HepG2 (cell line): ENCODE data around the gene MPC1. TPM values are rescaled to one million over a fixed set of nuclear protein-coding genes. Genes with fewer than 3 reads are reported as not detected.

Source experiments
- EZH2 ChIP-seq: conservative IDR thresholded peaks from 2 replicates; pipeline ENCODE4 v1.6.1; 2012; ENCODE audit warnings: mild to moderate bottlenecking, low read depth, low read length, moderate library complexity
- FOXK2 ChIP-seq: fragments of 450-650 bp; IDR thresholded peaks from 2 replicates; pipeline ENCODE4 v1.6.1; 2016
- FOXO1 ChIP-seq: sonication (generic); formaldehyde crosslinking; IDR thresholded peaks from 2 replicates; pipeline ENCODE4 v1.4.0; 2020; ENCODE audit warnings: missing genetic modification reagents
- JARID2 ChIP-seq: sonication (generic); formaldehyde crosslinking; IDR thresholded peaks from 2 replicates; pipeline ENCODE4 v1.8.1; 2023; ENCODE audit warnings: missing genetic modification reagents, inconsistent platforms; ENCODE audit not compliant: insufficient replicate concordance
- NR3C1 ChIP-seq: sonication (generic); formaldehyde crosslinking; IDR thresholded peaks from 2 replicates; pipeline ENCODE4 v1.4.0; 2020; ENCODE audit warnings: missing genetic modification reagents
- ONECUT2 ChIP-seq: sonication (generic); formaldehyde crosslinking; IDR thresholded peaks from 2 replicates; pipeline ENCODE4 v1.4.0; 2020; ENCODE audit warnings: missing genetic modification reagents
- SALL2 ChIP-seq: sonication (generic); formaldehyde crosslinking; IDR thresholded peaks from 2 replicates; pipeline ENCODE4 v1.8.1; 2023; ENCODE audit warnings: mild to moderate bottlenecking, missing genetic modification reagents, inconsistent platforms
- TARDBP ChIP-seq: sonication (generic); formaldehyde crosslinking; IDR thresholded peaks from 2 replicates; pipeline ENCODE4 v1.8.0; 2022; ENCODE audit warnings: mild to moderate bottlenecking, missing genetic modification reagents
- ZNF350 ChIP-seq: sonication (generic); formaldehyde crosslinking; IDR thresholded peaks from 2 replicates; pipeline ENCODE4 v1.4.0; 2020; ENCODE audit warnings: mild to moderate bottlenecking, low read depth, missing genetic modification reagents, borderline replicate concordance
- ZNF441 ChIP-seq: sonication (generic); formaldehyde crosslinking; IDR thresholded peaks from 2 replicates; pipeline ENCODE4 v1.7.0; 2021; ENCODE audit warnings: missing genetic modification reagents, borderline replicate concordance
- ZNF557 ChIP-seq: sonication (generic); formaldehyde crosslinking; IDR thresholded peaks from 2 replicates; pipeline ENCODE4 v1.4.0; 2020; ENCODE audit warnings: missing genetic modification reagents
- ZNF776 ChIP-seq: sonication (generic); formaldehyde crosslinking; IDR thresholded peaks from 2 replicates; pipeline ENCODE4 v1.4.0; 2020; ENCODE audit warnings: mild to moderate bottlenecking, missing genetic modification reagents
- polyA plus RNA-seq, 8 experiments: library from polyadenylated mRNA; depleted of rRNA in 3 of 8; stranded (reverse) in 7 of 8; unstranded in 1 of 8; fragments of >200 nt; fragmentation: Illumina TruSeq in 4 of 8; extraction: Trizol in 4 of 8; gene quantifications; 2 replicates each; pipeline versions ENCODE4 v1.2.1 to v1.2.3, GENCODE V29; 2011 to 2016; ENCODE audit warnings: low read depth in 4 of 8, missing spikeins in 1 of 8, mixed read lengths in 1 of 8; ENCODE audit not compliant: insufficient read depth in 1 of 8
- total RNA-seq, 5 experiments: library from RNA; depleted of rRNA; stranded (reverse); fragments of >200 nt; fragmentation: Illumina TruSeq; extraction: Trizol; gene quantifications; 2 replicates each; pipeline ENCODE4 v1.2.3, GENCODE V29; 2016; ENCODE audit warnings: low read depth in 1 of 5
- TF ChIP-seq, protein P1 (sequence below): IDR thresholded peaks from 2 replicates; pipeline ENCODE4 v1.6.1; 2016; ENCODE audit warnings: missing genetic modification reagents, missing compliant biosample characterization
- TF ChIP-seq, protein P2 (sequence below): sonication (generic); formaldehyde crosslinking; IDR thresholded peaks from 2 replicates; pipeline ENCODE4 v1.8.1; 2023; ENCODE audit warnings: mild to moderate bottlenecking, missing genetic modification reagents, borderline replicate concordance
- TF ChIP-seq, protein P3 (sequence below): sonication (generic); formaldehyde crosslinking; IDR thresholded peaks from 2 replicates; pipeline ENCODE4 v1.9.0; 2021; ENCODE audit warnings: missing genetic modification reagents, mild to moderate bottlenecking, borderline replicate concordance
- TF ChIP-seq, protein P4 (sequence below): sonication (generic); formaldehyde crosslinking; IDR thresholded peaks from 2 replicates; pipeline ENCODE4 v1.9.0; 2021; ENCODE audit warnings: missing genetic modification reagents, borderline replicate concordance
- TF ChIP-seq, protein P5 (sequence below): sonication (generic); formaldehyde crosslinking; IDR thresholded peaks from 2 replicates; pipeline ENCODE4 v1.5.1; 2020; ENCODE audit warnings: mild to moderate bottlenecking, missing genetic modification reagents, borderline replicate concordance

Gene MPC1
- total and polyA plus RNA-seq, 2 of the 13 experiments (the other 11 are each of a cell fraction or from before 2014, with no cell fraction given): 189 to 214 TPM

DNA sequence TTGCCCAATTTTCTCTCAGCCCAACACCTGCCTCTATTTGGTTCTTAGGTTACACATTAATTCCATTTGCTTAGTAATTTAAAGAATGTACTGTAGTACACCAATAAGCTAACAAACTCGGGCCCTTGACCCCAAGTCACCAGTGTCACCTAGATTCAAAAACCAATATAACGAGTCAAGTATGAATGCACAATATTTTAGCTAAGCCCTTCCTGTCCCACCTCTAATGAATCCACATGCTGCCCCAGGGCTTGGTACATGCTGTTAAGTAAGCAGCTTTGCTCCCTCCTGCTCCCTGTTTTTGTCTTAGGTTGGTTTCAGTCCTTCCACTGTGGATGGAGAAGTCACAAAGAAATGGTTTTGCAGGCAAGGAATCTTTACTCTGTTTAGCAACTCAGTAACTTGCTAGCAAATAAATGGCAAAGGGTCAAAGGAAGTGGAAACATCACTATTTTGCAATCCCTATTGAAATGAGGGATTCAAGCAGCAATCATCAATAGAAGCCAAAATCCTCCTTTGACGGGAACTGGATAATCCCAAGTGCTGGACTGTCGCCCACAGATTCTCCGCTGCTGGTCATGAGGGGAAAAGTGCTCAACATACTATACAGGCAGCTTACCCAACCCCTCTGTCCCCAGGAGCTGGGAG is 5.0 kb upstream of the MPC1 start (continued):
- TF ChIP-seq ONECUT2 (CRISPR knock-in tag) (peak; percentile 55), JARID2 (CRISPR knock-in tag) (no peak), ZNF350 (peak; percentile 57; the same call in 1 of the 2 replicates), FOXO1 (CRISPR knock-in tag) (peak; percentile 89; the same call in 1 of the 2 replicates), ZNF441 (no peak), EZH2 (no peak), ZNF776 (CRISPR knock-in tag) (no peak), ZNF557 (CRISPR knock-in tag) (0 out of 2 replicates have a peak, but pooled peaks have one; percentile 19), FOXK2 (0 out of 2 replicates have a peak, but pooled peaks have one; percentile 38), SALL2 (peak; percentile 74), NR3C1 (CRISPR knock-in tag) (no peak), TARDBP (CRISPR knock-in tag) (peak; percentile 85)
- TF ChIP-seq, protein P1, sequence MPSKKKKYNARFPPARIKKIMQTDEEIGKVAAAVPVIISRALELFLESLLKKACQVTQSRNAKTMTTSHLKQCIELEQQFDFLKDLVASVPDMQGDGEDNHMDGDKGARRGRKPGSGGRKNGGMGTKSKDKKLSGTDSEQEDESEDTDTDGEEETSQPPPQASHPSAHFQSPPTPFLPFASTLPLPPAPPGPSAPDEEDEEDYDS: peak; percentile 43; the same call in 1 of the 2 replicates
- TF ChIP-seq, protein P2, sequence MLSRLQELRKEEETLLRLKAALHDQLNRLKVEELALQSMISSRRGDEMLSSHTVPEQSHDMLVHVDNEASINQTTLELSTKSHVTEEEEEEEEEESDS (CRISPR knock-in tag): no peak; the same call in 1 of the 2 replicates
- TF ChIP-seq, protein P3, sequence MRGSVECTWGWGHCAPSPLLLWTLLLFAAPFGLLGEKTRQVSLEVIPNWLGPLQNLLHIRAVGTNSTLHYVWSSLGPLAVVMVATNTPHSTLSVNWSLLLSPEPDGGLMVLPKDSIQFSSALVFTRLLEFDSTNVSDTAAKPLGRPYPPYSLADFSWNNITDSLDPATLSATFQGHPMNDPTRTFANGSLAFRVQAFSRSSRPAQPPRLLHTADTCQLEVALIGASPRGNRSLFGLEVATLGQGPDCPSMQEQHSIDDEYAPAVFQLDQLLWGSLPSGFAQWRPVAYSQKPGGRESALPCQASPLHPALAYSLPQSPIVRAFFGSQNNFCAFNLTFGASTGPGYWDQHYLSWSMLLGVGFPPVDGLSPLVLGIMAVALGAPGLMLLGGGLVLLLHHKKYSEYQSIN: no peak
- TF ChIP-seq, protein P4, sequence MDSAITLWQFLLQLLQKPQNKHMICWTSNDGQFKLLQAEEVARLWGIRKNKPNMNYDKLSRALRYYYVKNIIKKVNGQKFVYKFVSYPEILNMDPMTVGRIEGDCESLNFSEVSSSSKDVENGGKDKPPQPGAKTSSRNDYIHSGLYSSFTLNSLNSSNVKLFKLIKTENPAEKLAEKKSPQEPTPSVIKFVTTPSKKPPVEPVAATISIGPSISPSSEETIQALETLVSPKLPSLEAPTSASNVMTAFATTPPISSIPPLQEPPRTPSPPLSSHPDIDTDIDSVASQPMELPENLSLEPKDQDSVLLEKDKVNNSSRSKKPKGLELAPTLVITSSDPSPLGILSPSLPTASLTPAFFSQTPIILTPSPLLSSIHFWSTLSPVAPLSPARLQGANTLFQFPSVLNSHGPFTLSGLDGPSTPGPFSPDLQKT (CRISPR knock-in tag): no peak
- TF ChIP-seq, protein P5, sequence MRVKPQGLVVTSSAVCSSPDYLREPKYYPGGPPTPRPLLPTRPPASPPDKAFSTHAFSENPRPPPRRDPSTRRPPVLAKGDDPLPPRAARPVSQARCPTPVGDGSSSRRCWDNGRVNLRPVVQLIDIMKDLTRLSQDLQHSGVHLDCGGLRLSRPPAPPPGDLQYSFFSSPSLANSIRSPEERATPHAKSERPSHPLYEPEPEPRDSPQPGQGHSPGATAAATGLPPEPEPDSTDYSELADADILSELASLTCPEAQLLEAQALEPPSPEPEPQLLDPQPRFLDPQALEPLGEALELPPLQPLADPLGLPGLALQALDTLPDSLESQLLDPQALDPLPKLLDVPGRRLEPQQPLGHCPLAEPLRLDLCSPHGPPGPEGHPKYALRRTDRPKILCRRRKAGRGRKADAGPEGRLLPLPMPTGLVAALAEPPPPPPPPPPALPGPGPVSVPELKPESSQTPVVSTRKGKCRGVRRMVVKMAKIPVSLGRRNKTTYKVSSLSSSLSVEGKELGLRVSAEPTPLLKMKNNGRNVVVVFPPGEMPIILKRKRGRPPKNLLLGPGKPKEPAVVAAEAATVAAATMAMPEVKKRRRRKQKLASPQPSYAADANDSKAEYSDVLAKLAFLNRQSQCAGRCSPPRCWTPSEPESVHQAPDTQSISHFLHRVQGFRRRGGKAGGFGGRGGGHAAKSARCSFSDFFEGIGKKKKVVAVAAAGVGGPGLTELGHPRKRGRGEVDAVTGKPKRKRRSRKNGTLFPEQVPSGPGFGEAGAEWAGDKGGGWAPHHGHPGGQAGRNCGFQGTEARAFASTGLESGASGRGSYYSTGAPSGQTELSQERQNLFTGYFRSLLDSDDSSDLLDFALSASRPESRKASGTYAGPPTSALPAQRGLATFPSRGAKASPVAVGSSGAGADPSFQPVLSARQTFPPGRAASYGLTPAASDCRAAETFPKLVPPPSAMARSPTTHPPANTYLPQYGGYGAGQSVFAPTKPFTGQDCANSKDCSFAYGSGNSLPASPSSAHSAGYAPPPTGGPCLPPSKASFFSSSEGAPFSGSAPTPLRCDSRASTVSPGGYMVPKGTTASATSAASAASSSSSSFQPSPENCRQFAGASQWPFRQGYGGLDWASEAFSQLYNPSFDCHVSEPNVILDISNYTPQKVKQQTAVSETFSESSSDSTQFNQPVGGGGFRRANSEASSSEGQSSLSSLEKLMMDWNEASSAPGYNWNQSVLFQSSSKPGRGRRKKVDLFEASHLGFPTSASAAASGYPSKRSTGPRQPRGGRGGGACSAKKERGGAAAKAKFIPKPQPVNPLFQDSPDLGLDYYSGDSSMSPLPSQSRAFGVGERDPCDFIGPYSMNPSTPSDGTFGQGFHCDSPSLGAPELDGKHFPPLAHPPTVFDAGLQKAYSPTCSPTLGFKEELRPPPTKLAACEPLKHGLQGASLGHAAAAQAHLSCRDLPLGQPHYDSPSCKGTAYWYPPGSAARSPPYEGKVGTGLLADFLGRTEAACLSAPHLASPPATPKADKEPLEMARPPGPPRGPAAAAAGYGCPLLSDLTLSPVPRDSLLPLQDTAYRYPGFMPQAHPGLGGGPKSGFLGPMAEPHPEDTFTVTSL (CRISPR knock-in tag): peak; percentile 89
